Putamen (tissue), 1 donor: ENCODE data around the gene CDC16.
"Not testable (repeated sequence)": the region's sequence is repeated elsewhere in the genome, so short reads cannot be mapped to it uniquely, and the experiment has no call there.

Experiments used
- DNase-seq: peaks from one replicate; pipeline ENCODE4 v3.0.0-alpha.2; 2016; ENCODE audit warnings: low spot score

The CDC16 gene, protein sequence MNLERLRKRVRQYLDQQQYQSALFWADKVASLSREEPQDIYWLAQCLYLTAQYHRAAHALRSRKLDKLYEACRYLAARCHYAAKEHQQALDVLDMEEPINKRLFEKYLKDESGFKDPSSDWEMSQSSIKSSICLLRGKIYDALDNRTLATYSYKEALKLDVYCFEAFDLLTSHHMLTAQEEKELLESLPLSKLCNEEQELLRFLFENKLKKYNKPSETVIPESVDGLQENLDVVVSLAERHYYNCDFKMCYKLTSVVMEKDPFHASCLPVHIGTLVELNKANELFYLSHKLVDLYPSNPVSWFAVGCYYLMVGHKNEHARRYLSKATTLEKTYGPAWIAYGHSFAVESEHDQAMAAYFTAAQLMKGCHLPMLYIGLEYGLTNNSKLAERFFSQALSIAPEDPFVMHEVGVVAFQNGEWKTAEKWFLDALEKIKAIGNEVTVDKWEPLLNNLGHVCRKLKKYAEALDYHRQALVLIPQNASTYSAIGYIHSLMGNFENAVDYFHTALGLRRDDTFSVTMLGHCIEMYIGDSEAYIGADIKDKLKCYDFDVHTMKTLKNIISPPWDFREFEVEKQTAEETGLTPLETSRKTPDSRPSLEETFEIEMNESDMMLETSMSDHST

DNA sequence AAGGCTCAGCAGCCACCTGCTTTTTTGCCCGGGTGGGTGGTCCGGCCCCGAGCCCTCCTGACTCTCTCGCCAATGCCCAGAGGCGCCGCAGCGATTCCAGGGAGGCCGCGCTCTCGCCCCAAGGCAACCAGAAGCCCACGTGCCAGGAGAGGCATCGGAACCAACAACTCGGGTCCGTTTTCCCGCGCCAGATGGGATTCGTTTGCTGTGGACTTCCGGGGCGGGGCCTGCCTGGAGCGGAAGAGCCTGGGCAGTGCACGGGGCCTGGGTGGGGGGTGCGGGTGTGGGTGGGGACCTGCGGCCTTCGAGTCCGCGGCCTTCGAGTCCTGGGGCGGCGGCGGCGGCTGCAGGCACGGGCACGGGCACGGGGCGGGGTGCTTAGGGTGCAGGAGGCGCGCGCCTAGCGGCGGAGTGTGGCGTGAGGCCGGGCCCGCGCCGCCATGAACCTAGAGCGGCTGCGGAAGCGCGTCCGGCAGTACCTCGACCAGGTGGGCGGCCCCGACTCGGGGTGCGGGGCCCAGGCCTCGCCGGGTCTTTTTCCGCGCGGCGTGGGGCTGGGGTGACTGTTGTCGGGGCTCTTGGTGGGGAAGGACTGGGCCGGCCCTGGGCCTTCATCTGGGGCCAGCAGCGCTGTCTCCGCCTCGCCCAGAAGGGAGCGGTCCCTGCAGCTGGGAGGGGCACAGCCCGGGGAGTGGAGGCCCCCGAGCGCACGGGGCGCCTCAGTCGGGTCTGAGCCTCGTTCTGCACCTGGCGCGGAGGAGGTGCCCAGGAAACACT lies at the start of gene CDC16:
Gene CDC16 (plus strand): TSS at position 253 of the 777 bp plus-strand sequence. CDS start 188 bp downstream, at position 441.
- peak; percentile 93 for DNase-seq

DNA sequence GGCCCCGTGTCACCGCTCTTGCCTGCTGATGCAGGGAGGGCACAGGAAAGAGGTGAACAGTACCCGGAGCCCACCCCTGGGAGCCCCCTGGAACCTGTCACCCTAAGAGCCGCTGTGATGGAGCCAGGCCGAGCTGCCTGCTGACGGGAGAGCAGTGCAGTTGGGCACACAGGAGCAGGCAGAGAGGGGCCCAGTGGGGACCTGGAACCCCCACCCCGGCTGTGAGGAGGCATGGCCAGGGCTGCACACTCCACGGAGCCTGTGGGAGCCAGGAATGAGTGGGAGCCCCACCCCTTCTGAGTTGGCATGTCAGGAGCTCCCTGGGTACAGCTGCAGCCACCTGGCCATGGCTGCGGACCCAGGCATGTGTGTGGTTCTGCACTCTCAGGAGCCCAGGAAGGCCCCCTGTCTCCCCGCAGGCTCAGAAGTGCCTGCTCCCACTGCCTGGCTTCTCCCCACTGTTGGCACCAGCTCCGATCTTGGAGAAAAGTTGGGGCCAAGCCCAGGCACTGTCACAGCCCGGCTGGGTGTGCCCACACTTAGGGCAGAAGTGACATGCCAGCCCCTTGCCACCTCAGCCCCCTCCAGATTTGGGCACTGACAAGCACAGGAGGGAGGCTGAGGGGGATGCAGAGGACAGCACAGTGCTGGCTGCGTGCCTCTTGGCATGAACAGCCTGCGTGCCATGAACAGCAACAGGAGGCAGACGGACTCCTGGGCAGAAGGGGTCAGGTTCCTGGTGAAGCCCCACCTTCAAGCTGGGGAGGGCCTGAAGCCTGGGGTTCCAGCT lies 49.3 kb upstream of the CDC16 start:
- DNase-seq = no peak

DNA sequence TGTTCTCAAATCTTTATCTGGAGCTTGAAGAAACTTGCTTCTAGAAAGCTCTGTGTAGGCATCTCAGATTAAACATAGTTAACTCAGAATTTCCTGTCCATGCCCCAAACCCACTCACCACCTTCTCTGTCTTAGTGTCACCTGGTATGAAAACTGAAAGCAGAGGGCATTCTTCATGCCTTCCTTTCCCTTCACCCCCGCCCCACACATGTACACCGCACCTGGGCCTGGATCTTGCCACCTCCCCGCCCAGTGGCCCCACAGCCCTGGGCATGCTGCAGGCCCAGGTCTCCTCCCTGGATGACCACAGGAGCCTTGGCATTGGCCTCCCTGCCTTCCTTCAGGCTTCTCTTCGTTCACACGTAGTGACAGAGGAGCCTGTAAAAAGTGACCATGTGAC lies 39.8 kb upstream of the CDC16 start:
- DNase-seq = no peak

DNA sequence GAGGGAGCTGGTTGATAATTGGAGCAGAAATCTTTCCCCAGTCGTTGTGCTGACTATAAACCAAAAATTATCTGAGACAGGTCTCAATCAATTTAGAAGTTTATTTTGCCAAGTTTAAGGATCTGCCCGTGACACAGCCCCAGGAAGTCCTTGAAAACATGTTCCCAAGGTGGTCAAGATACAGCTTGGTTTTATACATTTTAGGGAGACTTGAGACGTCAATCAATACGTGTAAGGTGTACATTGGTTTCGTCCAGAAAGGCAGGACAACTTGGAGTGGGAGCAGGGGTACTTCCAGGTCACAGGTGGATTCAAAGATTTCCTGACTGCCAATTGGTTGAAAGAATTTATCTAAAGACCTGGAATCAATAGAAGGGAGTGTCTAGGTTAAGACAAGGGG lies 38.1 kb upstream of the CDC16 start:
- no peak for DNase-seq

DNA sequence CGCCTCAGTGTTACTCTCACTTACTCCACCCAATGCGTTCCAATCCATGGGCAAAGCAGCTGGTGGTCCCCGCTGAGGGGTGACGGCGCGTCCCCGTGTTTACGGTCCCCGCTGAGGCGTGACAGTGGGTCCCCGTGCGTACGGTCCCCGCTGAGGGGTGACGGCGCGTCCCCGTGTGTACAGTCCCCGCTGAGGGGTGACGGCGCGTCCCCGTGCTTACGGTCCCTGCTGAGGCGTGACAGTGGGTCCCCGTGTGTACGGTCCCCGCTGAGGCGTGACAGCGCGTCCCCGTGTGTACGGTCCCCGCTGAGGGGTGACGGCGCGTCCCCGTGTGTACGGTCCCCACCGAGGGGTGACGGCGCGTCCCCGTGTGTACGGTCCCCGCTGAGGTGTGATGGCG lies 36.1 kb upstream of the CDC16 start:
- DNase-seq = no peak

DNA sequence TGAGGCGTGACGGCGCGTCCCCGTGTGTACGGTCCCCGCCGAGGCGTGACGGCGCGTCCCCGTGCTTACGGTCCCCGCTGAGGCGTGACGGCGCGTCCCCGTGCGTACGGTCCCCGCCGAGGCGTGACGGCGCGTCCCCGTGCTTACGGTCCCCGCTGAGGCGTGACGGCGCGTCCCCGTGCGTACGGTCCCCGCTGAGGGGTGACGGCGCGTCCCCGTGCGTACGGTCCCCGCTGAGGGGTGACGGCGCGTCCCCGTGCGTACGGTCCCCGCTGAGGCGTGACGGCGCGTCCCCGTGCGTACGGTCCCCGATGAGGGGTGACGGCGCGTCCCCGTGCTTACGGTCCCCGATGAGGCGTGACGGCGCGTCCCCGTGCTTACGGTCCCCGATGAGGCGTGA lies 35.2 kb upstream of the CDC16 start:
- DNase-seq = not testable (repeated sequence)

DNA sequence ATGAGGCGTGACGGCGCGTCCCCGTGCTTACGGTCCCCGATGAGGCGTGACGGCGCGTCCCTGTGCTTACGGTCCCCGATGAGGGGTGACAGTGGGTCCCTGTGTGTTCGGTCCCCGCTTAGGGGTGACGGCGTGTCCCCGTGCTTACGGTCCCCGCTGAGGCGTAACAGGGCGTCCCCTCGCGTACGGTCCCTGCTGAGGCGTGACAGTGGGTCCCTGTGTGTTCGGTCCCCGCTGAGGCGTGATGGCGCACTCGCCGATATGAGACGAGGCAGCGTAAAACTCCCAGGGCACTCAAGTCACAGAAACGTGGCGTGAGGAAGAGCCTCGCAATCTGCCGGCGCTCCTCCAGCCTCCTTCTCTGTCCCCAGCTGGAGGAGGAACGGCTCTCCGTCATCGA lies 34.7 kb upstream of the CDC16 start:
- no peak for DNase-seq

DNA sequence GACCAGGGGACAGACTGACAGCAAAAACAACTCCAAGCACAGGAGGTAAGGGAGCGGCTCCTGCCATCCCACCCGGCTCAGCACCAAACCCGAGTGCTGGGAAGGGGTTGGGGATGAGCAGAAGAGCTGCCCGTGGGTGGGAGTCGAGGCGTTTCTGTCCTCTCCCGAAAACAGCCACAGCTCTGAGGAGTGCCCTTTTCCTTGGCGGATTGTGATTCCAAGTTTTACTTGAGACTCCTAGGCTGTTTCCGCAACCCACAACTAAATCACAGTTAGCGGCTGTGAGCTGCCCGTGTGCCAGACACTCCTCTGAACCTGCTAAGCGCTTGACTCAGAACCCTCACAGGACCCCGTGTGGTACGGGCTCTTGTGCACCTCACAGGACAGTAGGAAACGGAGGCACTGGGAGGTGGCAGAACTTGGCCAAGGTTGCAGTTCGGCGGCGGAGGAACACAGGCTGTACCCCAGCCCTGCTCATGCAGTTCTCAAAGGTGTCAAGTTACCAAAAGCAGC lies 34.2 kb upstream of the CDC16 start:
- no peak for DNase-seq

DNA sequence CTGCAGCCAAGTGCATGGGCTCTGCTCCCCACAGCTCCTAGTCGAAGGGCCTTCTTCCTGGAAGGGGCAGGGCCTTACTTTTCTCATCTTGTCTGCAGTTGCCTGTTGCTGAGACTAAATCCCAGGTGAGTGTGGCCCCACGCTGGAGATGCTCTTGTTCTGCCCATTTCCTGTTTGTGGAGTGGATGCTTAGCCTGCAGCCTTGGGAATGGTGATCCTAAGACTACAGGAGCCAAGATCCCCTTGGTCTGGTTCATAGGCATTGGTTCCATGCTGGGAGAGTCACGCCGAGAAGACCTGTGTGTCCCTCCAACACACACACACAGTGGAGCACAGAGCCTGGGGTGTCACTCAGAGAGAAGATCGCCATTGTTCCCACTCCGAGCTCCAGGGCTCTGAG lies 32.1 kb upstream of the CDC16 start:
- DNase-seq = no peak

DNA sequence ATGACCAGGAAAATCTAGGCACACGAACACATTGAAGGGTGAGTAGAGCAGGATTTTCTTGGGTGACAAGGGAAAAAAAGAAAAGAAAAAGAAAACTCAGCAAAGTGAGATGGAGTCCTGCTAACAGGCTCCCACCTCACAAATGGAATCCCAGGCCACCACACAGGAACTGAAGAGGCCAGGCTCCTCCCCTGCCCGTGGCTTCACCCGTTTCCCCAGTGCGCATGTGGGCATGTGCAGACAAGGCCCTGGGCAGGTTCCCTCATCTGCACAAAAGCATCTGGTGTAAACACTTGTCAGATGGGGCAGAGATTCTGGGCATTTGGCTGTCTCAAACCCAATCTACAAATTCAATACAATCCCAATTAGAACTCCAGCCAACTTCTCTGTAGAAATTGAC lies 31.2 kb upstream of the CDC16 start:
- no peak for DNase-seq

DNA sequence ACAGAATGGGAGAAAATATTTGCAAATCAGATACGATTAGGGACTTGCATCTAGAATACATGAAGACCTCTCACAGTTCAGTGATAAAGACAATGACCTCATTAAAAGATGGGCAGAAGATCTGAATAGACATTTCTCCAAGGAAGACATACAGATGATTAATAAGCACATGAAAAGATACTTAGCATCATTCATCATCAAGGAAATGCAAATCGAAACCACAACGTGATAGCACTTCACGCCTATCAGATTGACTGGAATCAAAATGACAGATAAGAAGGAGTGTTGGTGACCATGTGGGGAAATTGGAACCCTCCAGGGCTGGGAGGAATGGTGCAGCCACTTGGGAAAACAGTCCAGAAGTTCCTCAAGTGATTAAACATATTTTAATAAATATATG lies 29.8 kb upstream of the CDC16 start:
- no peak for DNase-seq

DNA sequence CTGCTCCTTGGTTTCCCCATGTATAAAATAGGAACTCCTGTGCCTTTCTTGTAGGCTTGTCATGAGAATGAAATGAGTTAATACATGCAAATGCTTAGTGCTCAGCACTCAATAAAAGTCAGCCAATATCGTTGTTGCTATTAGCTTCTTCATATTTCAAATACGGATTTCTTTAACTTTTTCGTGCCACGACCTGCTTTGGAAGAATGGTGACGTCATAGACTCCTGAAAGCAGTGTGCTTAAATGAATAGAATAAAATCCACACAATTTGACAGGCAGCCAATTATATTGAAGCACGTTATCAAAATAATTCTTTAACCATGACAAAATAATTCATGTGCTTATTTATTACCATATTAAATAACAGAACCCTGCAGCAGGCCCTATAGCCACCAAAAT lies 26.6 kb upstream of the CDC16 start:
- DNase-seq = no peak

DNA sequence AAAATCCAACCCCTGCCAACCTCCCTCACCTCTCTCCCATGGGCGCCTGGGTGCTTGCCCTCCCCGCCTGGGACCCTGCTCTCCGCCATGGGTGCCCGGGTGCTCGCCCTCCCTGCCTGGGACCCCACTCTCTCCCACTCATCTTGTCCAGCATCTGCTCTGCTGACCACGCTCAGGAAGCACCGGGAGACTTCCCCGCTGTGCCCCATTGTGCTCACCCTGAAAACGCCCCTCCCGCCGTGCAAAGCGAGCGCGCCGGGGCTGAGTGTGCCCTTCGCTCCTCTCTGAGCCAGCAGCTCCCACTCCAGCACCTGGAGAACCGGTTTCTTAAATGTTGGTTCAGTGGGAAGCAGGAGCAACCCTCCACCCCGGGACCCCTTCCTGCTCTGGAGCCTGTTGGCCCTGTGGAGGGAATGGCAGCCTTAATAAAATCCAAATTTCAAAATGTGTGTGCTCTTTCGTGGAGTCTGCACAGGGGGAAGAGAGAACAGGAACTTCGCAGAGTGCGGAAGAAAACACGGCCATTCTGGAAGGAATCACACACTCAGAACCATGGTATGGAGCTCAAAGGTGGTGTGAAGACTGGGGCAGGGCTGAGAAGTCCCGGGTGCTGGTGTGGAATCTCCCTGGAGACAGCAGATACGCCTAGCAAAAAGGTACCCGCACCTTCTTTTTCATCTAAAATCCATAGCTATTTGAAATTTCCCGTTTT lies 23.1 kb upstream of the CDC16 start:
- no peak for DNase-seq

DNA sequence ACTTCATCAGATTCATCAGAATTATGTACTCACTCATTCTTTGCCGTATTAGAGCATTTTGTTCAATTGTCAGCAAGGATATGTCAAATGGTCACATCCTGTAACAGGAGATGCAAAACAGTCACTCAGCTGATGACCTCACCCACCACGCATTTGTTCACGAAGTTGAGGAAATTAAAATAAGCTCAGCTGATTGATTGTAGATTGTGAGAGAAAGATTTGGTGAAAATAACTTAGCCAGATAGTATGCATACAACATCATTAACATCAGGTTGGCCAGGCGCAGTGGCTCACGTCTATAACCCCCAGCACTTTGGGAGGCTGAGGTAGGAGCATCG lies 22.6 kb upstream of the CDC16 start:
- no peak for DNase-seq

DNA sequence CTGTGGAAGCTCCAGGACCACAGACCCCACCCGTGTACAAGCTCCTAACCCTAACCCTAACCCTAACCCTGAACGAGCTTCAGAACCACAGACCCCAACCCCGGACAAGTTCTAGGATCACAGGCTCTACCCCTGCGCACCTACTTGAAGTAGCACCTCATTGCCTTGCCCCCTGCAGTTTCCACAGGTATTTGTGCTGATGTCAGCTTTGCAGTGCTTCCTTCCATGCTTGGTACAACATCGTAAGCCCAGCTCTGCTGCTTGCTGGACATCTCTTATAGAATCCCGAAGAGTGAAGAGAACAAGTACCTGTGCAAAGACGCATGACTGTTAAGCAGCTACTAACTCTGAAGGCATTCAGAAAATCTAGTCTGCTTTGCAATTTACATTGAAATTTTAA lies 20.7 kb upstream of the CDC16 start:
- no peak for DNase-seq

DNA sequence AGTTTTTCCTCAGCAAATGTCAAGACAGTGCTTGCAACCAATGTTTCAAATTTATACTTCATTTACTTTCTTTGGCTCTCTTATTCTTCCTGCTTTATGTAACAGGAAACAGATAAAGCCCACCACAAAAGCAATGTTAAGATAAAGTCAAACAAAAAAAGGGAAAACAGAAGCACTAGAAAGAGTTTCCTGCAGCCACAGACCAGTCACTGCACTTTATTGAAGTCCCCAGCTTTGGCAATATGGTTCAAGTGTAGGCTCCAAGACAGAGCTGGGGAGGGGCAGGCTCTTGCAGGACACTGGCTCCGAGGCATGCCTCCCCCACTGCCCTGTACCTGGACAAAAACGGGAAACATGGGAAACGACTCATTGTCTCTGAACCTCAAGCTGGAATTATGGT lies 15.3 kb upstream of the CDC16 start:
- DNase-seq = no peak

DNA sequence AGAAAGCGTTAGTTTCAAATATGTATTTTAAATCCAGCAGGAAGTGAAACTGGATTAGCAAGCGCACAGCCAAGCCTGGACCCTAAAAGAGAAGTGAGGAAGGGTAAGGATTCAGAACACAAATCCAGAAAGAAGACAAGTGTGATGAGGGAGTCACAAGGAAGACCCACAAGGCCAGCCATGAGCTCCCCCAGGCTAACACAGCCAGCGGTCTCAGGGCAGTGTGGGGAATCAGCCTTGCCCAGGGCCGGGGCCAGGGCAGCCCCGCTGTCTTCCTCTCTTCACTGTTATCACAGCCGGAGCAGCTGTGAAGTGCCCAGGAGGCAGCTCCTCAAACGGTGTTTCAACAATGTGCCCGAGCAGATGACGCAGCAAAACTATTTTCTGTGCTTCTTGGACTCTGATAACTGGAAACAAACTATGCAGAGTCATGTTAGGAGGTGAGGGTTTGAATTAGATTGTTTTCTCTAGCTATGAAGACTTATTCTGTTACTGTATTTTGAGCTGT lies 12.2 kb upstream of the CDC16 start:
- DNase-seq = no peak

DNA sequence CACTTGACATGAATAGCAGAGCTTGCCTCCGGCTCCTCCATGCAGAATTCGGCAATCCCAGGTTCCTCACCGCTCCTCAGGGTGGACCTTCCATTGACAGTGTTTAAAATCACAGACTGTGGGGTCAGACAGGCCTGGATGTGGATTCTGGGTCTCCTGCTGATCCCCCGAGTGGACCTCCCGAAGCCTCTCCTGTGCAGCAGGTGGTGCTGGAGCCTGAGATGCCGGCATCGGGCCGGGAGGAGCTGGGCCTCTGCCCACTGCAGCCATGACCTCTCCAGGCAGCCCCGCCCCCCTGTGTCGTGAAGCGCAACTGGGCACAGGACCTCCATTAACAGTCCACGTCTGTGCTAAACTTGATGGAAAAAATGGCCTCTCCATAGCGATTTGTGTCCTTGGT lies 10.5 kb upstream of the CDC16 start:
- DNase-seq = no peak

DNA sequence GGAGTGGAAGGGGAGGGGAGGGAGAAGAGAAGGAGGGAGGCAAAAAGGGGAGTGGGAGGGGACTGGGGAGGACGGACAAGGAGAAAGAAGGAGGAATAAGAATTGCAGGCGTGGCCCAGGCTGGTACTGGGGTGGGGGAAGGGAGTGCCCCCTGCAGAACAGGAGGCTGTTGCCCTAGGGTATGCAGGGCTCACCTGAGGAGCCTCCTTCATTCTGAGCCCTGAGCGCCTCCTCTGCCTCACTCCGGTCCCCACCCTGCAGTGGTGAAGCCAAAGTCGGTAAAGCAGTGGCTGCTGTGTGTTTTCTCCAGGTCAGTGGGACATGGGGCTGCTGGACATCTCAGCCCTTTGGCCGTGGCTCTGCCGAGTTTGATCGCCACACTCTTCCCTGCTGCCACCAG lies 9.1 kb upstream of the CDC16 start:
- DNase-seq = no peak

DNA sequence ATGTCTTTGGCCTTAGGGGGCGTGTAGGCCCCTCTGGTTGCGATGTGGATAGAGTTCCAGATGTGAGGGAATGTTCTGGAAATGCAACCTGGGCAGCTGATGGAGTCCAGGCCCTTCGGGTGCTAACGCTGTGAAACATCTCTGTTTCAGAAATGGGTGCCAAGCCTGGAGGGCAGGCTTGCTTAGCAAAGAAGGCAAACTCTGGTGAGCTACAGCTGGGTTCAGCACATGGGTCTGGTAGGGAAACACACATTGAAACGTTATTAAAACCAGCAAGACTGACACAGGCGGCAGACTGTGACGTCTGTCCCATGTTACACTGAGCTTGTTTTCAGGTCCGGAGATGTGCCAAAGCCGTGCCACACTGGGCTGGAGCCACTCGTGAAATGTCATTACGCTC lies 8.6 kb upstream of the CDC16 start:
- no peak for DNase-seq

DNA sequence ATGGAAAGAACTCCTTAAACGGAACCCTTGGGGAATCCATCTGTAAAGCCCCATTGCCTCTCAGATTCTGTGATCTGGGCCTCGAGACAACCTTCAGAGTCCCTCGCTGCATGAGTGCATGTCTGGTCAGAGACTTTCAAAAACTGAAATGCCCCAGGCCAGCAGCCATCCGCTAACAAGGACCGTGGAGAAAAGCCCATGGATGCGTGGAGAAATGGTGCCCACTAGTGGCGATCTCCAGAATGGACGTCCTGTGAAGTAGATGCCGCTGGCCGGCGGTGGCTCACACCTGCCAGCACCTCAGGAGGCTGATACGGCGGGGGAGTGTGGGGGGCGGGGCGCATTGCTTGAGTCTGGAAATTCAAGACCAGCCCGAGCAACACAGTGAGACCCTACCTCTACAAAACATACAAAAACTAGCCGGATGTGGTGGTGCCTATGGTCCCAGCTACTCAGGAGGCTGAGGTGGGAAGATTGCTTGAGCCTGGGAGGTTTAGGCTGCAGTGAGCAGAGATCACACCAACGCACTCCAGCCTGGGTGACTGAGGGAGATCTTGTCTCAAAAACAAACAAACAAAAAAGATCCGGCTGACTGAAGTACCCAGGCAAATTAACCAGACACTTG lies 7.9 kb upstream of the CDC16 start:
- peak; percentile 77 for DNase-seq
